ENCODE results near the gene LRRTM4. TPM values are rescaled to one million over a fixed set of nuclear protein-coding genes. Genes with fewer than 3 reads are reported as not detected.

The LRRTM4 gene
- total RNA-seq, 1 experiment from 2014 or later: 12.0 TPM

DNA sequence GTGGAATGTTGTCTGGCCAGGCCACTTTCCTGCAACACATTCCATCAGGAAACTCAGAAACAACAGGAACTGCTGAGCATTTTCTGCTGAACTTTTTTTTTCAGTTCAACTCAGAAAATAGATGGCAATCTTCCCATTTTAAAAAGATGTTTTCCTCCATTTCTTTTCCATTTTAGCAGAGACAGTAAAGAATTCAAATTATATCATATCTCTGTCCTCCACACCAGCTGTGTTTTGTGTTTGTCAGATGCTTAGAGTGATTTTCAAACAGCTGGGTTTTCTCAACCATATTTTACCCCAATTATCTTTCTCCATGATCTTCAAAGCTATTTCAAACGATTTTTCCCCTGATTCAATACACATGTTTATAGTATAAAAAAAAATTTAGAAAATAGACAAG is 713.4 kb downstream of the LRRTM4 start:
- no peak overlapping the region for H3K14ac ChIP-seq (ENCODE audit: insufficient read depth, low read length)
- no peak overlapping the region for H2BK12ac ChIP-seq (ENCODE audit: insufficient read length, low read depth, low read length)
- no peak overlapping the region for H3K27ac Mint-ChIP-seq
- H3K23me2 ChIP-seq (ENCODE audit: insufficient read length, low read depth, low read length, poor library complexity, severe bottlenecking): no peaks in the 10 kb centered on the region
- peaks cover 14 to 16% of the 10 kb centered on the region in 2 experiments for H3K4me1 Mint-ChIP-seq
- H2BK120ac ChIP-seq (ENCODE audit: low read depth, low read length, poor library complexity, severe bottlenecking): no peak overlapping the region
- no peak overlapping the region for H4K5ac ChIP-seq (ENCODE audit: insufficient read length, low read depth, low read length)
- no peak overlapping the region for H3K23ac ChIP-seq (ENCODE audit: insufficient read length, low read depth, low read length)
- H3K4me1 ChIP-seq (ENCODE audit: insufficient read depth, low read length): no peaks in the 10 kb centered on the region
- no peak overlapping the region for H3K4ac ChIP-seq (ENCODE audit: low read depth, low read length)
- TF ChIP-seq, protein P1, sequence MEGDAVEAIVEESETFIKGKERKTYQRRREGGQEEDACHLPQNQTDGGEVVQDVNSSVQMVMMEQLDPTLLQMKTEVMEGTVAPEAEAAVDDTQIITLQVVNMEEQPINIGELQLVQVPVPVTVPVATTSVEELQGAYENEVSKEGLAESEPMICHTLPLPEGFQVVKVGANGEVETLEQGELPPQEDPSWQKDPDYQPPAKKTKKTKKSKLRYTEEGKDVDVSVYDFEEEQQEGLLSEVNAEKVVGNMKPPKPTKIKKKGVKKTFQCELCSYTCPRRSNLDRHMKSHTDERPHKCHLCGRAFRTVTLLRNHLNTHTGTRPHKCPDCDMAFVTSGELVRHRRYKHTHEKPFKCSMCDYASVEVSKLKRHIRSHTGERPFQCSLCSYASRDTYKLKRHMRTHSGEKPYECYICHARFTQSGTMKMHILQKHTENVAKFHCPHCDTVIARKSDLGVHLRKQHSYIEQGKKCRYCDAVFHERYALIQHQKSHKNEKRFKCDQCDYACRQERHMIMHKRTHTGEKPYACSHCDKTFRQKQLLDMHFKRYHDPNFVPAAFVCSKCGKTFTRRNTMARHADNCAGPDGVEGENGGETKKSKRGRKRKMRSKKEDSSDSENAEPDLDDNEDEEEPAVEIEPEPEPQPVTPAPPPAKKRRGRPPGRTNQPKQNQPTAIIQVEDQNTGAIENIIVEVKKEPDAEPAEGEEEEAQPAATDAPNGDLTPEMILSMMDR (conservative IDR thresholded peaks at IDR 0.05): no peak
- H3K27me3 ChIP-seq (ENCODE audit: insufficient read depth, low read length): no peaks in the 10 kb centered on the region
- H3K27me3 Mint-ChIP-seq (ENCODE audit: low read depth): no peaks in the 10 kb centered on the region
- no peak overlapping the region for H2AFZ ChIP-seq (ENCODE audit: low read length)
- H3K18ac ChIP-seq (ENCODE audit: insufficient read length, low read depth, low read length): no peak overlapping the region
- H2AK5ac ChIP-seq (ENCODE audit: insufficient read length, low read length): no peak overlapping the region
- H3K9me3 ChIP-seq (ENCODE audit: control insufficient read depth, low read depth, low read length): no peaks in the 10 kb centered on the region
- no peak for DNase-seq
- no peak overlapping the region for H2BK5ac ChIP-seq (ENCODE audit: insufficient read length, low read length)
- 100% methylated on average over 1 of the region's 1 CpG for WGBS (ENCODE audit: extremely low coverage, insufficient read length, low lambda C conversion rate)
- H3K56ac ChIP-seq (ENCODE audit: insufficient read length, low read depth, low read length): no peak overlapping the region
- no peaks in the 10 kb centered on the region for H3K79me1 ChIP-seq (ENCODE audit: insufficient read depth, low read depth, low read length, poor library complexity, severe bottlenecking)
- no peak overlapping the region for H3K9ac ChIP-seq (ENCODE audit: extremely low read depth, insufficient read length, low read length)
- H4K91ac ChIP-seq (ENCODE audit: insufficient read length, low read depth, low read length): no peak overlapping the region
- no peak overlapping the region for H4K8ac ChIP-seq (replicated peaks; ENCODE audit: insufficient read length, low read depth, low read length)
- H2BK20ac ChIP-seq (ENCODE audit: low read depth, low read length, poor library complexity, severe bottlenecking): no peak overlapping the region
- no peaks in the 10 kb centered on the region for H4K20me1 ChIP-seq (ENCODE audit: control insufficient read depth, insufficient read depth, insufficient read length)
- no peaks in the 10 kb centered on the region for H3K79me2 ChIP-seq (ENCODE audit: insufficient read depth, low read length)
- no peaks in the 10 kb centered on the region for H3K36me3 Mint-ChIP-seq (ENCODE audit: insufficient read depth in 1 of 3, low read depth in 3 of 3)
- no peaks in the 10 kb centered on the region for H3K9me3 Mint-ChIP-seq
- no peak overlapping the region for H3K4me2 ChIP-seq (ENCODE audit: insufficient read depth, insufficient read length, low read length)
- H3T11ph ChIP-seq (ENCODE audit: low read length): no peak overlapping the region
- H3K27ac ChIP-seq (ENCODE audit: insufficient read length, low read depth, low read length): no peak overlapping the region
- no peak overlapping the region for H3K4me3 Mint-ChIP-seq
- H2BK15ac ChIP-seq (ENCODE audit: low read depth, low read length): no peak overlapping the region
